HL-60 (cell line): ENCODE data around the gene PPP2R5E.
"Not testable (repeated sequence)": the region's sequence is repeated elsewhere in the genome, so short reads cannot be mapped to it uniquely, and the experiment has no call there.

Source experiments
- DNase-seq, 2 experiments: peaks; one replicate each; pipeline ENCODE4 v3.0.0-alpha.2; 2010 to 2020; ENCODE audit warnings: low read depth in 1 of 2, low spot score in 1 of 2
- H3K27ac ChIP-seq: fragments of 250-450 bp; sonication (Bioruptor Pico); replicated peaks from 2 replicates; pipeline ENCODE4 v1.5.1; 2020; ENCODE audit warnings: mild to moderate bottlenecking, moderate library complexity
- H3K27me3 ChIP-seq: fragments of 250-450 bp; sonication (Bioruptor Pico); 2 replicates; pipeline ENCODE4 v1.5.1; 2021; ENCODE audit warnings: mild to moderate bottlenecking, moderate library complexity; ENCODE audit not compliant: insufficient read depth, poor library complexity, severe bottlenecking
- H3K4me3 ChIP-seq: replicated peaks from 2 replicates; pipeline ENCODE4 v1.5.1; 2011; ENCODE audit warnings: mild to moderate bottlenecking, control low read depth, low read length; ENCODE audit not compliant: insufficient read depth
- CTCF ChIP-seq: IDR thresholded peaks from one replicate; pipeline ENCODE4 v1.5.1; 2011; ENCODE audit warnings: low read length, control low read depth, inconsistent platforms; ENCODE audit not compliant: insufficient read depth
- GABPA ChIP-seq: IDR thresholded peaks from 2 replicates; pipeline ENCODE4 v1.6.1; 2012; ENCODE audit warnings: low read depth
- POLR2AphosphoS5 ChIP-seq: IDR thresholded peaks from 2 replicates; pipeline ENCODE4 v1.6.1; 2012; ENCODE audit warnings: low read depth
- REST ChIP-seq: IDR thresholded peaks from 2 replicates; pipeline ENCODE4 v1.6.1; 2012; ENCODE audit warnings: low read depth; ENCODE audit not compliant: insufficient replicate concordance
- SPI1 ChIP-seq: IDR thresholded peaks from 2 replicates; pipeline ENCODE4 v1.6.1; 2012; ENCODE audit warnings: low read depth, mild to moderate bottlenecking, borderline replicate concordance

Gene PPP2R5E

GRCh38 chr14:63524537-63525155 lies 18.5 kb downstream of the PPP2R5E start:
- no peak for TF ChIP-seq SPI1
- TF ChIP-seq POLR2AphosphoS5: no peak
- no peak for TF ChIP-seq GABPA
- Histone ChIP-seq H3K27ac (no peak overlapping the region), H3K4me3 (no peak overlapping the region), H3K27me3 (no peaks in the 10 kb centered on the region)
- DNase-seq: no peak

- no peak overlapping the region for H3K4me3 ChIP-seq
- no peaks in the 10 kb centered on the region for H3K27me3 ChIP-seq
- DNase-seq: no peak
- no peak overlapping the region for H3K27ac ChIP-seq
- TF ChIP-seq GABPA: no peak
- no peak for TF ChIP-seq POLR2AphosphoS5
- no peak for TF ChIP-seq SPI1
- TF ChIP-seq CTCF: no peak
- TF ChIP-seq REST: no peak
Measured at GRCh38 chr14:63523735-63524426, 19.3 kb downstream of the PPP2R5E start.

- not testable (repeated sequence) for H3K4me3 ChIP-seq, H3K27ac ChIP-seq, H3K27me3 ChIP-seq, DNase-seq
Measured at GRCh38 chr14:63522511-63522910, 20.7 kb downstream of the PPP2R5E start.

GRCh38 chr14:63517354-63517753 lies 25.8 kb downstream of the PPP2R5E start:
- H3K27ac ChIP-seq: no peak overlapping the region
- H3K27me3 ChIP-seq: no peaks in the 10 kb centered on the region

More at GRCh38 chr14:63517354-63517753, 25.8 kb downstream of the PPP2R5E start:
- TF ChIP-seq GABPA: no peak
- TF ChIP-seq REST: no peak
- TF ChIP-seq SPI1: no peak
- no peak for TF ChIP-seq POLR2AphosphoS5
- no peak for TF ChIP-seq CTCF
- H3K4me3 ChIP-seq: no peak overlapping the region
- no peak for DNase-seq
